ENCODE measurements around the gene CD36.

- TF ChIP-seq, protein P1, sequence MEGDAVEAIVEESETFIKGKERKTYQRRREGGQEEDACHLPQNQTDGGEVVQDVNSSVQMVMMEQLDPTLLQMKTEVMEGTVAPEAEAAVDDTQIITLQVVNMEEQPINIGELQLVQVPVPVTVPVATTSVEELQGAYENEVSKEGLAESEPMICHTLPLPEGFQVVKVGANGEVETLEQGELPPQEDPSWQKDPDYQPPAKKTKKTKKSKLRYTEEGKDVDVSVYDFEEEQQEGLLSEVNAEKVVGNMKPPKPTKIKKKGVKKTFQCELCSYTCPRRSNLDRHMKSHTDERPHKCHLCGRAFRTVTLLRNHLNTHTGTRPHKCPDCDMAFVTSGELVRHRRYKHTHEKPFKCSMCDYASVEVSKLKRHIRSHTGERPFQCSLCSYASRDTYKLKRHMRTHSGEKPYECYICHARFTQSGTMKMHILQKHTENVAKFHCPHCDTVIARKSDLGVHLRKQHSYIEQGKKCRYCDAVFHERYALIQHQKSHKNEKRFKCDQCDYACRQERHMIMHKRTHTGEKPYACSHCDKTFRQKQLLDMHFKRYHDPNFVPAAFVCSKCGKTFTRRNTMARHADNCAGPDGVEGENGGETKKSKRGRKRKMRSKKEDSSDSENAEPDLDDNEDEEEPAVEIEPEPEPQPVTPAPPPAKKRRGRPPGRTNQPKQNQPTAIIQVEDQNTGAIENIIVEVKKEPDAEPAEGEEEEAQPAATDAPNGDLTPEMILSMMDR (IDR thresholded peaks at IDR 0.05): no peak
- TF ChIP-seq POLR2A (IDR thresholded peaks at IDR 0.05): no peak
These were observed 13.0 kb downstream of the CD36 start for GRCh38 chr7:80651471-80651870.

Measured in right lobe of liver (tissue), 4 donors.